ENCODE data around the gene KDM2B. TPM values are rescaled to one million over a fixed set of nuclear protein-coding genes. Genes with fewer than 3 reads are reported as not detected.

KDM2B gene
- polyA plus RNA-seq, 1 of the 3 experiments (the other 2 are of a cell fraction): 11.5 TPM

- no peak overlapping the region for H3K4me3 ChIP-seq (ENCODE audit: low read depth in 2 of 2, low read length in 1 of 2)
- no peaks in the 10 kb centered on the region for H3K9me3 ChIP-seq
- TF ChIP-seq CTCF (IDR thresholded peaks at IDR 0.05): no peak
- no peak for TF ChIP-seq TCF12 (IDR thresholded peaks at IDR 0.05)
- no peak for TF ChIP-seq REST (IDR thresholded peaks at IDR 0.05; ENCODE audit: low read depth, low read length)
- no peak for TF ChIP-seq USF2 (IDR thresholded peaks at IDR 0.05; ENCODE audit: borderline replicate concordance, low read depth, low read length)
- no peak for TF ChIP-seq NFIC (IDR thresholded peaks at IDR 0.05; ENCODE audit: borderline replicate concordance)
- TF ChIP-seq SMC3 (IDR thresholded peaks at IDR 0.05; ENCODE audit: low read depth, low read length): no peak
- no peak for TF ChIP-seq RAD21 (IDR thresholded peaks at IDR 0.05; ENCODE audit: low read length)
- TF ChIP-seq FOXJ3 (CRISPR knock-in tag; IDR thresholded peaks at IDR 0.05): no peak
- TF ChIP-seq FOXM1 (IDR thresholded peaks at IDR 0.05; ENCODE audit: low read depth): no peak
- no peak for TF ChIP-seq ELF1 (IDR thresholded peaks at IDR 0.05)
- no peak for TF ChIP-seq EP300 (IDR thresholded peaks at IDR 0.05; ENCODE audit: borderline replicate concordance in 1 of 2, low read depth in 1 of 2, low read length in 1 of 2)
- TF ChIP-seq TAF1 (IDR thresholded peaks at IDR 0.05; ENCODE audit: borderline replicate concordance, low read depth, low read length): no peak
- TF ChIP-seq ZBTB33 (IDR thresholded peaks at IDR 0.05; ENCODE audit: borderline replicate concordance, low read depth): no peak
- TF ChIP-seq GABPA (IDR thresholded peaks at IDR 0.05; ENCODE audit: low read depth): no peak
- TF ChIP-seq TEAD4 (IDR thresholded peaks at IDR 0.05; ENCODE audit: borderline replicate concordance, insufficient read depth): no peak
- H3K4me2 ChIP-seq: no peak overlapping the region
- H3K9ac ChIP-seq: no peak overlapping the region
- CTCF ChIA-PET: interaction anchor here (1.2 kb wide), 1 partner anchor 148 kb away, joined by 3 read pairs; no protein-coding TSS in a partner anchor
- peaks cover 0 to 8% of the 10 kb centered on the region in 2 experiments for H3K36me3 ChIP-seq (replicated peaks in 1 of 2; ENCODE audit: control insufficient read depth in 1 of 2, insufficient read depth in 2 of 2, low read length in 1 of 2)
- no peaks in the 10 kb centered on the region for H3K9me2 ChIP-seq
- WGBS (ENCODE audit: low lambda C conversion rate): 91% methylated on average over 20 of the region's 20 CpGs
- no peak overlapping the region for H3K27ac ChIP-seq (ENCODE audit: low read depth in 2 of 2, low read length in 1 of 2)
- no peaks in the 10 kb centered on the region for H3K79me2 ChIP-seq (ENCODE audit: insufficient read depth)
- no peaks in the 10 kb centered on the region for H3K27me3 ChIP-seq (ENCODE audit: insufficient read depth)
- no peak for DNase-seq
- H3F3A ChIP-seq (replicated peaks; ENCODE audit: insufficient read depth): peaks cover 9% of the 10 kb centered on the region
- POLR2A ChIA-PET: no interaction called here
- no peaks in the 10 kb centered on the region for H4K20me1 ChIP-seq (ENCODE audit: insufficient read depth)
- no peak overlapping the region for H2AFZ ChIP-seq (ENCODE audit: low read depth)
- peaks cover 0 to 5% of the 10 kb centered on the region in 2 experiments; a peak in 1 of 4 replicates for H3K4me1 ChIP-seq (ENCODE audit: control insufficient read depth in 1 of 2, insufficient read depth in 2 of 2, low read depth in 1 of 2, low read length in 1 of 2)
These were observed 60.2 kb downstream of the KDM2B start for GRCh38 chr12:121520586-121521086.

All from SK-N-SH (cell line).